ENCODE measurements around the gene USP9X.

GRCh38 chrX:41116948-41117347, 31.7 kb downstream of the USP9X start:
- TF ChIP-seq, protein P1, sequence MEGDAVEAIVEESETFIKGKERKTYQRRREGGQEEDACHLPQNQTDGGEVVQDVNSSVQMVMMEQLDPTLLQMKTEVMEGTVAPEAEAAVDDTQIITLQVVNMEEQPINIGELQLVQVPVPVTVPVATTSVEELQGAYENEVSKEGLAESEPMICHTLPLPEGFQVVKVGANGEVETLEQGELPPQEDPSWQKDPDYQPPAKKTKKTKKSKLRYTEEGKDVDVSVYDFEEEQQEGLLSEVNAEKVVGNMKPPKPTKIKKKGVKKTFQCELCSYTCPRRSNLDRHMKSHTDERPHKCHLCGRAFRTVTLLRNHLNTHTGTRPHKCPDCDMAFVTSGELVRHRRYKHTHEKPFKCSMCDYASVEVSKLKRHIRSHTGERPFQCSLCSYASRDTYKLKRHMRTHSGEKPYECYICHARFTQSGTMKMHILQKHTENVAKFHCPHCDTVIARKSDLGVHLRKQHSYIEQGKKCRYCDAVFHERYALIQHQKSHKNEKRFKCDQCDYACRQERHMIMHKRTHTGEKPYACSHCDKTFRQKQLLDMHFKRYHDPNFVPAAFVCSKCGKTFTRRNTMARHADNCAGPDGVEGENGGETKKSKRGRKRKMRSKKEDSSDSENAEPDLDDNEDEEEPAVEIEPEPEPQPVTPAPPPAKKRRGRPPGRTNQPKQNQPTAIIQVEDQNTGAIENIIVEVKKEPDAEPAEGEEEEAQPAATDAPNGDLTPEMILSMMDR (IDR thresholded peaks at IDR 0.05; ENCODE audit: poor library complexity), result no peak
- no peak for TF ChIP-seq EZH2 (IDR thresholded peaks at IDR 0.05; ENCODE audit: borderline replicate concordance)
